GM12873 (cell line): ENCODE results near the gene SCN4A.

Source experiments
- TF ChIP-seq, protein P1 (sequence below): IDR thresholded peaks from 2 replicates; pipeline ENCODE4 v1.5.1; 2012; ENCODE audit warnings: low read depth, mild to moderate bottlenecking, moderate library complexity, low read length, control low read depth; ENCODE audit not compliant: insufficient read depth; ENCODE audit errors: missing control alignments

Gene SCN4A

DNA sequence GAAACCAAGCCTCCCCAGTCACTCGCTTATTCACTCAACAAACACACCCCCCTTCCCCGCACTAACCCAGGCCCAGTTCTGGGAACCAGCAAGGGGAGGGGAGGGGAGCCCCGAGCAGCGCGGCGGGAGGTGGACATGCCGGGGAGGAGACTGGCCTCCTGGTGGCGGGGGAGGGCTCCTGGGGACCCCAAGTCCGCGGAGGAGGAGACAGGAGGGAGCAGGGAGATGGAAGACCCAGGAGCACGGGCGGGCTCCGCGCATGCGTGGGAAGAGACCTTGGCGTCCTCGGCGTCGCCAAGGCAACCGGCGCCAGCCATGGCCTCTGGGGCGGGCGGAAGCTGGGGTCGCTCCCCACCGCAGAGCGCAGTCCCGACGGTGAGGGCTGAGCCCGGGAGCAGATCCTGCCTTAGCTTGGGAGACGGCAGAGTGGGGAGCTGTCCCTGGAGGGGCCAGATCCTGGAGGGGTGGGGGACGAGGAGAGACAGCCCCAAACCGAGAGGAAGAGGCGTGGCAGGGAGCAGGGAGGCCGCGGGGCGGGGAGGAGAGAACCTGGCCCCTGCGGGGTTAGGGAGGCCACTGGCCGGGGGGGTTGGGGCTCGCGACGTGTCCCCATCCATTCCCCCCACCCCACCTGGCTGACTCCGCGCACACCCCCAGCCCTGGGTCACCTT is 25.5 kb upstream of the SCN4A start, which contains the start of gene PRR29:
Gene PRR29 (plus strand): TSS at position 302 of the 671 bp plus-strand sequence. CDS start 14 bp downstream, at position 316.
- TF ChIP-seq, protein P1, sequence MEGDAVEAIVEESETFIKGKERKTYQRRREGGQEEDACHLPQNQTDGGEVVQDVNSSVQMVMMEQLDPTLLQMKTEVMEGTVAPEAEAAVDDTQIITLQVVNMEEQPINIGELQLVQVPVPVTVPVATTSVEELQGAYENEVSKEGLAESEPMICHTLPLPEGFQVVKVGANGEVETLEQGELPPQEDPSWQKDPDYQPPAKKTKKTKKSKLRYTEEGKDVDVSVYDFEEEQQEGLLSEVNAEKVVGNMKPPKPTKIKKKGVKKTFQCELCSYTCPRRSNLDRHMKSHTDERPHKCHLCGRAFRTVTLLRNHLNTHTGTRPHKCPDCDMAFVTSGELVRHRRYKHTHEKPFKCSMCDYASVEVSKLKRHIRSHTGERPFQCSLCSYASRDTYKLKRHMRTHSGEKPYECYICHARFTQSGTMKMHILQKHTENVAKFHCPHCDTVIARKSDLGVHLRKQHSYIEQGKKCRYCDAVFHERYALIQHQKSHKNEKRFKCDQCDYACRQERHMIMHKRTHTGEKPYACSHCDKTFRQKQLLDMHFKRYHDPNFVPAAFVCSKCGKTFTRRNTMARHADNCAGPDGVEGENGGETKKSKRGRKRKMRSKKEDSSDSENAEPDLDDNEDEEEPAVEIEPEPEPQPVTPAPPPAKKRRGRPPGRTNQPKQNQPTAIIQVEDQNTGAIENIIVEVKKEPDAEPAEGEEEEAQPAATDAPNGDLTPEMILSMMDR: no peak

DNA sequence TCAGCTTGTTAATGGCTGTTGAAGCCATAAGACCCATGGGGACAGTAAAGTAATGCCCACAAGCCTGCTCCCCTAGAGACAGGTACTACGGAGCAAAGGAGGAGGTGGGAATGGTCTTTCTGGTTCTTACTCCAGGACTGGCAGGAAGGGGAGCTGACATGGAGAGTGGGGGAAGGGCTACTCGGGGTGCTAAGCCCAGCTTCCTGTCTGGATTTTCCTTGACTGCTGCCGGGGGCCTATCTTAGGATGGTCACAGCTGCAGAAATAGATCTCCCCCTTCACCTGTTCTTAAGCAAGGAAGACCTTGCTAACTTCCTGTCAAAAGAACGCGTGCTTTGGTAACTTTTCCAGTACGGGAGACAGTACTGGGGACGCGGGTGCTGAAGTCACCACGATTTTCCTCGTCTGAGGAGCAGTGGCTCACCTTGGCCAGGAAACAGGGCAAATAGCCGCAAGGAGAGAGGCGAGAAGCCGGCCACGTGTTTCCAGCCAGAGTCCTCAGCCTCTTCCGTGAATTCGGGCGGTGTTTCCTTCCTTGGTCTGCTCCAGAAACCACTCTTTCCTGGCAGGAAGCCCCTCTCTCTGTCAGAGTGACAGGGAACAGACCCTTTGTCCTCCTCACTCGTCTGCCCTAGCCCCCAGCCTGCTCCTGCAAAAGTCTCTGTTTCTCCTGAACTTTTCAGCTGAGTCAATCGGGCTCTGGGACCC is 24.8 kb upstream of the SCN4A start:
- TF ChIP-seq, protein P1: no peak

- TF ChIP-seq, protein P1: no peak
Observed at GRCh38 chr17:63996430-63997182, 23.9 kb upstream of the SCN4A start.

DNA sequence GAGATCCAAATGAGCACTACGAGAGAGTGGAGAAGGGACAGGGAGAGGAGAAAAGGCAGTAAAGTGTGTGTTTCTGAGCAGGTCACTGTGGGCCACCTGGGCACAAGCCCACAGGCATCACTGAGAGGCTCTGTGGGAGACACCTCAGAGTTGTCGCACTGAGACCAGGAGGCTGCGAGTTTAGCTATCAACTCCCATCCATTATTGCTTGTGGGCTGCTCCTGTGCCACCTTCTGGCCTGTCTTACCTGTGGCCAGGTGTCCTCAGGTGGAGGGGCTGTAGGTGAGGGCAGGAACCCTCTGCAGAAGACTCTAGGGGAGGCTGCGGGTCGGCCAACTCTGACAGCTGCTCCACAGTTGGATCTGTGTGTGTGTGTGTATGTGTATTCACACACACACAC is 22.9 kb upstream of the SCN4A start:
- TF ChIP-seq, protein P1: no peak

GRCh38 chr17:63993368-63993985 is 20.8 kb upstream of the SCN4A start:
- TF ChIP-seq, protein P1: no peak

- TF ChIP-seq, protein P1: no peak
Observed at GRCh38 chr17:63991611-63992010, 18.9 kb upstream of the SCN4A start.

DNA sequence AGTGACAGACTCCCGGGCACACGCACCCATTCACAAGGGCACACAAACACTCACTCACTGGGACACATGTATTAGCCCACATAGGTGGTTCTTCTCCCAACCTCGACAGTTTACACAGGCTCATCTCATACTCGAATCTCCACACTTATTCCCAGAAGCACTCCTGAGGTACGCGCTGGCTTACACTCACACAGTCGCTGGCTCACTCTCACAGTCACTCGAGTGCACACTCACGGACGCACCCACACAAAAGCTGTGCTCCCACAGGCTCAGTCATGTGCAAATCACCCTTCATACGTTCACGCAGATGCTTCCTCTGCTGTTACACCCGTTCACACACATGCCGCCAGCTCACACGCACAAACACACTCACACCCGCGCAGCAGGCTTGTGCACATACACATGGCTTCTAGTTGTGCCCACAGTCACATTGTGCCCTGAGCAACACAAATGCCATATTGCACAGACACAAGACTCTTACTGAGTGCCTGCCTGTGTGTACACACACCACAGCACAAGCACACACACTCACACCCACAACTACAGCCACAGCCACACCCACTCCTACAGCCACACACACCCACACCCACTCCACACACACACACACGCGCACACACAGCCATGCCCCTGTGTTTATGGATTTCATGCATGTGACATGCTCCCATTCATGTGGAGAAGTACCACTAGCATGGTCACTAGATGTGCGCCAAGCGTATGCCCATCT is 17.1 kb upstream of the SCN4A start:
- TF ChIP-seq, protein P1: no peak
